K562 (cell line): ENCODE measurements around the gene TMEM92.

Experiments used
- ATF6 ChIP-seq: sonication (generic); formaldehyde crosslinking; IDR thresholded peaks from 2 replicates; pipeline ENCODE4 v1.4.0; 2020; ENCODE audit warnings: mild to moderate bottlenecking, missing genetic modification reagents
- CBFA2T2 ChIP-seq: fragments of 450-650 bp; conservative IDR thresholded peaks from 2 replicates; pipeline ENCODE4 v1.6.1; 2017; ENCODE audit warnings: mild to moderate bottlenecking
- POLR2AphosphoS2 ChIP-seq: IDR thresholded peaks from 2 replicates; pipeline ENCODE4 v1.6.1; 2012; ENCODE audit warnings: low read length, improper control_type of control experiment
- ZBTB40 ChIP-seq, 2 experiments: fragments of 450-650 bp in 1 of 2; sonication (generic) in 1 of 2; formaldehyde crosslinking in 1 of 2; IDR thresholded peaks; 2 replicates each; pipeline versions ENCODE4 v1.7.1 to v1.9.0; 2016 to 2022; ENCODE audit warnings: inconsistent platforms in 1 of 2, mild to moderate bottlenecking in 1 of 2, missing genetic modification reagents in 1 of 2

- TF ChIP-seq ZBTB40 (IDR thresholded peaks at IDR 0.05) (no peak), ZBTB40 (CRISPR knock-in tag; IDR thresholded peaks at IDR 0.05) (no peak), POLR2AphosphoS2 (no peak), ATF6 (CRISPR knock-in tag) (no peak), CBFA2T2 (no peak)
Measured at GRCh38 chr17:50295021-50295420, 20.8 kb downstream of the TMEM92 start.
